ENCODE data around the gene APC2.

DNA sequence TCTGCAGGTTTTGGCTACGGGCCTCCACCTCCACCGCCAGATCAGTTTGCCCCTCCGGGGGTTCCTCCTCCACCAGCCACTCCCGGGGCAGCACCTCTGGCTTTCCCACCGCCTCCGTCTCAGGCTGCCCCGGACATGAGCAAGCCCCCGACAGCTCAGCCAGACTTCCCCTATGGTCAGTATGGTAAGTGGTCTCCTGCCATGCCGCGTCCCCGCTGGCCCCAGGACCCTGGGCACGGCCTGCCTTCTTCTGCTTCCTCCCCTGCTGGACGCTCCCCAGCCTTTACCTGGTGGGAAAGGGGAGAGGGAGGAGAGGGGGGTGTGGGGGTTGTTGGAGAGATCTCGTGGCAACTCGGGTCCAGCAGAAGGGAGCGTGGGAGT, 17.4 kb upstream of the APC2 start:
- TF ChIP-seq, protein P1, sequence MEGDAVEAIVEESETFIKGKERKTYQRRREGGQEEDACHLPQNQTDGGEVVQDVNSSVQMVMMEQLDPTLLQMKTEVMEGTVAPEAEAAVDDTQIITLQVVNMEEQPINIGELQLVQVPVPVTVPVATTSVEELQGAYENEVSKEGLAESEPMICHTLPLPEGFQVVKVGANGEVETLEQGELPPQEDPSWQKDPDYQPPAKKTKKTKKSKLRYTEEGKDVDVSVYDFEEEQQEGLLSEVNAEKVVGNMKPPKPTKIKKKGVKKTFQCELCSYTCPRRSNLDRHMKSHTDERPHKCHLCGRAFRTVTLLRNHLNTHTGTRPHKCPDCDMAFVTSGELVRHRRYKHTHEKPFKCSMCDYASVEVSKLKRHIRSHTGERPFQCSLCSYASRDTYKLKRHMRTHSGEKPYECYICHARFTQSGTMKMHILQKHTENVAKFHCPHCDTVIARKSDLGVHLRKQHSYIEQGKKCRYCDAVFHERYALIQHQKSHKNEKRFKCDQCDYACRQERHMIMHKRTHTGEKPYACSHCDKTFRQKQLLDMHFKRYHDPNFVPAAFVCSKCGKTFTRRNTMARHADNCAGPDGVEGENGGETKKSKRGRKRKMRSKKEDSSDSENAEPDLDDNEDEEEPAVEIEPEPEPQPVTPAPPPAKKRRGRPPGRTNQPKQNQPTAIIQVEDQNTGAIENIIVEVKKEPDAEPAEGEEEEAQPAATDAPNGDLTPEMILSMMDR (IDR thresholded peaks at IDR 0.05), result no peak
- no peak for TF ChIP-seq POLR2A (IDR thresholded peaks at IDR 0.05)

Measured in lower leg skin (tissue), 3 donors.